H7 (cell line): ENCODE measurements around the gene SYNM. TPM values are rescaled to one million over a fixed set of nuclear protein-coding genes. Genes with fewer than 3 reads are reported as not detected.

Source experiments
- DNase-seq: peaks from one replicate; pipeline ENCODE4 v3.0.0; 2012
- H3K27me3 ChIP-seq: 2 replicates; pipeline ENCODE4 v1.6.0; 2011; ENCODE audit warnings: mild to moderate bottlenecking, low read length; ENCODE audit not compliant: control insufficient read depth, insufficient read depth
- H3K36me3 ChIP-seq: replicated peaks from 2 replicates; pipeline ENCODE4 v1.5.1; 2011; ENCODE audit warnings: low read length; ENCODE audit not compliant: control insufficient read depth, insufficient read depth
- H3K4me3 ChIP-seq: 2 replicates; pipeline ENCODE4 v1.5.1; 2011; ENCODE audit warnings: low read depth, mild to moderate bottlenecking, control low read depth, low read length, moderate library complexity; ENCODE audit not compliant: insufficient read depth
- total RNA-seq: library from RNA; depleted of rRNA; stranded (reverse); fragments of >200 nt; shearing (Covaris generic); gene quantifications from 2 replicates; pipeline ENCODE4 v1.2.3, GENCODE V29; 2014; rRNA removed

SYNM gene
- total RNA-seq, 1 experiment from 2014 or later, result 2.8 TPM

DNA sequence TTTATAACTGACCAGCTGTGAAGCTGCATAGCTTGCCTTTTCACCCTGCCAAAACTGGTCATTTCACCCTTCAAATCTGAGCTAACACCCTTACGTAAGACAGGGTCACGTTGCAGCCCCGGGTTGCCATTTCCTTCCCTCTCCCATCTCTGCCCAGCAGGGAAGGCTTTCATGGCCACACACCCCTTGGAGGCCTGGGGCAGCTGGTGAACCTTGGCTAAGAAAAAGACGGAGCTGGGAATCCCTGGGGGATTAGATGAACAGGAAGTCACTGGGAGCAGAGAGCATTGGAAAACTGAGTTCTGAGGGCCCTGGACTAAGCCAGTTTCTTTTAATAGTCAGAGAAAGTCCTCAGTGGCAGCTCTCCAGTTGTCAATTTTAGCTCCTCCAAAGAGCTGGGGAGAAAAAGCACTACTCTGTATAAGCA is 76.7 kb downstream of the SYNM start:
- Histone ChIP-seq H3K36me3 (no peaks in the 10 kb centered on the region; the same call in 1 of the 2 replicates), H3K4me3 (no peak overlapping the region), H3K27me3 (no peaks in the 10 kb centered on the region)
- DNase-seq, result peak; percentile 29

DNA sequence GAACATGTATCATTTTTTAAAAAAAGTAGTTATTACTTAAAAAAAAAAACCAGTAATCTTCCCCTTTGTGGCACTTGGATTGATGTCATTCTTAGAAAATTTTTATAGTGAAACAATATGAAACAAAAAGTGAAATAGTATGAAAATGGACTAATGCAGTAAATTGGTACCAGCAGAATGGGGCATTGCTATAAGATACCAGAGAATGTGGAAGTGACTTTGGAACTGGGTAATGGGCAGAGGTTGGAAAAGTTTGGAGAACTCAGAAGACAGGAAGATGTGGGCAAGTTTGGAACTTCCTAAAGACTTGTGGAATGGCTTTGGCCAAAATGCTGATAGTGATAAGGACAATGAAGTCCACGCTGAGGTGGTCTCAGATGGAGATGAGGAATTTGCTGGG is 77.9 kb downstream of the SYNM start:
- Histone ChIP-seq H3K4me3 (no peak overlapping the region), H3K36me3 (no peaks in the 10 kb centered on the region; the same call in 1 of the 2 replicates), H3K27me3 (no peaks in the 10 kb centered on the region)
- no peak for DNase-seq

Other genes starting within 250 kb of the SYNM start
- gene PGPEP1L, start 97.3 kb upstream of the SYNM start, total RNA-seq, result not detected in 2 replicates
- gene TTC23, start 144.5 kb downstream of the SYNM start, total RNA-seq, result 21.2 and 30.7 TPM in 2 replicates
- 25.0 and 26.8 TPM in 2 replicates for gene LRRC28, start 146.4 kb downstream of the SYNM start, total RNA-seq